ENCODE results near the gene LGALS7.

- TF ChIP-seq EP300 (conservative IDR thresholded peaks at IDR 0.05; ENCODE audit: poor library complexity, severe bottlenecking) (no peak), EZH2 (IDR thresholded peaks at IDR 0.05; ENCODE audit: borderline replicate concordance, insufficient read depth, low read length, poor library complexity, severe bottlenecking) (no peak), TAF1 (IDR thresholded peaks at IDR 0.05; ENCODE audit: low read depth) (no peak), POLR2AphosphoS5 (IDR thresholded peaks at IDR 0.05) (no peak)
- TF ChIP-seq, protein P1, sequence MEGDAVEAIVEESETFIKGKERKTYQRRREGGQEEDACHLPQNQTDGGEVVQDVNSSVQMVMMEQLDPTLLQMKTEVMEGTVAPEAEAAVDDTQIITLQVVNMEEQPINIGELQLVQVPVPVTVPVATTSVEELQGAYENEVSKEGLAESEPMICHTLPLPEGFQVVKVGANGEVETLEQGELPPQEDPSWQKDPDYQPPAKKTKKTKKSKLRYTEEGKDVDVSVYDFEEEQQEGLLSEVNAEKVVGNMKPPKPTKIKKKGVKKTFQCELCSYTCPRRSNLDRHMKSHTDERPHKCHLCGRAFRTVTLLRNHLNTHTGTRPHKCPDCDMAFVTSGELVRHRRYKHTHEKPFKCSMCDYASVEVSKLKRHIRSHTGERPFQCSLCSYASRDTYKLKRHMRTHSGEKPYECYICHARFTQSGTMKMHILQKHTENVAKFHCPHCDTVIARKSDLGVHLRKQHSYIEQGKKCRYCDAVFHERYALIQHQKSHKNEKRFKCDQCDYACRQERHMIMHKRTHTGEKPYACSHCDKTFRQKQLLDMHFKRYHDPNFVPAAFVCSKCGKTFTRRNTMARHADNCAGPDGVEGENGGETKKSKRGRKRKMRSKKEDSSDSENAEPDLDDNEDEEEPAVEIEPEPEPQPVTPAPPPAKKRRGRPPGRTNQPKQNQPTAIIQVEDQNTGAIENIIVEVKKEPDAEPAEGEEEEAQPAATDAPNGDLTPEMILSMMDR (IDR thresholded peaks at IDR 0.05; ENCODE audit: poor library complexity, severe bottlenecking), result no peak
- TF ChIP-seq, protein P2, sequence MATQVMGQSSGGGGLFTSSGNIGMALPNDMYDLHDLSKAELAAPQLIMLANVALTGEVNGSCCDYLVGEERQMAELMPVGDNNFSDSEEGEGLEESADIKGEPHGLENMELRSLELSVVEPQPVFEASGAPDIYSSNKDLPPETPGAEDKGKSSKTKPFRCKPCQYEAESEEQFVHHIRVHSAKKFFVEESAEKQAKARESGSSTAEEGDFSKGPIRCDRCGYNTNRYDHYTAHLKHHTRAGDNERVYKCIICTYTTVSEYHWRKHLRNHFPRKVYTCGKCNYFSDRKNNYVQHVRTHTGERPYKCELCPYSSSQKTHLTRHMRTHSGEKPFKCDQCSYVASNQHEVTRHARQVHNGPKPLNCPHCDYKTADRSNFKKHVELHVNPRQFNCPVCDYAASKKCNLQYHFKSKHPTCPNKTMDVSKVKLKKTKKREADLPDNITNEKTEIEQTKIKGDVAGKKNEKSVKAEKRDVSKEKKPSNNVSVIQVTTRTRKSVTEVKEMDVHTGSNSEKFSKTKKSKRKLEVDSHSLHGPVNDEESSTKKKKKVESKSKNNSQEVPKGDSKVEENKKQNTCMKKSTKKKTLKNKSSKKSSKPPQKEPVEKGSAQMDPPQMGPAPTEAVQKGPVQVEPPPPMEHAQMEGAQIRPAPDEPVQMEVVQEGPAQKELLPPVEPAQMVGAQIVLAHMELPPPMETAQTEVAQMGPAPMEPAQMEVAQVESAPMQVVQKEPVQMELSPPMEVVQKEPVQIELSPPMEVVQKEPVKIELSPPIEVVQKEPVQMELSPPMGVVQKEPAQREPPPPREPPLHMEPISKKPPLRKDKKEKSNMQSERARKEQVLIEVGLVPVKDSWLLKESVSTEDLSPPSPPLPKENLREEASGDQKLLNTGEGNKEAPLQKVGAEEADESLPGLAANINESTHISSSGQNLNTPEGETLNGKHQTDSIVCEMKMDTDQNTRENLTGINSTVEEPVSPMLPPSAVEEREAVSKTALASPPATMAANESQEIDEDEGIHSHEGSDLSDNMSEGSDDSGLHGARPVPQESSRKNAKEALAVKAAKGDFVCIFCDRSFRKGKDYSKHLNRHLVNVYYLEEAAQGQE (IDR thresholded peaks at IDR 0.05; ENCODE audit: borderline replicate concordance), result no peak
These were observed 11.9 kb upstream of the LGALS7 start for GRCh38 chr19:38785187-38785699.

All from neural cell (in vitro differentiated cells).